ENCODE data around the gene HELZ. TPM values are rescaled to one million over a fixed set of nuclear protein-coding genes. Genes with fewer than 3 reads are reported as not detected.

HELZ gene
- total RNA-seq, 1 donor from 2014 or later, result 71.0 TPM

- no peaks in the 10 kb centered on the region for H3K27me3 Mint-ChIP-seq
- H3K9me3 Mint-ChIP-seq (ENCODE audit: low read depth), result no peaks in the 10 kb centered on the region
- peaks cover 33% of the 10 kb centered on the region for H3K4me1 Mint-ChIP-seq (ENCODE audit: low read depth)
- TF ChIP-seq CTCF (IDR thresholded peaks at IDR 0.05; ENCODE audit: unreplicated experiment), result no peak
- no peak for DNase-seq (ENCODE audit: low spot score, unreplicated experiment)
- H3K36me3 Mint-ChIP-seq (ENCODE audit: insufficient read depth), result peaks cover 4% of the 10 kb centered on the region
- no peak overlapping the region for H3K27ac Mint-ChIP-seq
- no peak overlapping the region for H3K4me3 Mint-ChIP-seq (ENCODE audit: low read depth)
Measured at GRCh38 chr17:67069603-67070136, 175.3 kb downstream of the HELZ start.

- H3K4me3 Mint-ChIP-seq (ENCODE audit: low read depth), result no peak overlapping the region
- no peaks in the 10 kb centered on the region for H3K27me3 Mint-ChIP-seq
- peaks cover 4% of the 10 kb centered on the region for H3K36me3 Mint-ChIP-seq (ENCODE audit: insufficient read depth)
- no peak for TF ChIP-seq CTCF (IDR thresholded peaks at IDR 0.05; ENCODE audit: unreplicated experiment)
- peaks cover 31% of the 10 kb centered on the region for H3K4me1 Mint-ChIP-seq (ENCODE audit: low read depth)
- H3K9me3 Mint-ChIP-seq (ENCODE audit: low read depth), result no peaks in the 10 kb centered on the region
- no peak for DNase-seq (ENCODE audit: low spot score, unreplicated experiment)
- H3K27ac Mint-ChIP-seq, result no peak overlapping the region
Measured at GRCh38 chr17:67068999-67069398, 176.0 kb downstream of the HELZ start.

- Mint-ChIP-seq H3K27me3 (no peaks in the 10 kb centered on the region), H3K9me3 (ENCODE audit: low read depth) (no peaks in the 10 kb centered on the region), H3K4me3 (ENCODE audit: low read depth) (no peak overlapping the region), H3K27ac (no peak overlapping the region), H3K36me3 (ENCODE audit: insufficient read depth) (peaks cover under 1% of the 10 kb centered on the region), H3K4me1 (ENCODE audit: low read depth) (peaks cover 26% of the 10 kb centered on the region)
- no peak for TF ChIP-seq CTCF (IDR thresholded peaks at IDR 0.05; ENCODE audit: unreplicated experiment)
- DNase-seq (ENCODE audit: low spot score, unreplicated experiment), result no peak
Measured at GRCh38 chr17:67067571-67068482, 177.2 kb downstream of the HELZ start.

GRCh38 chr17:67066717-67067116, 178.3 kb downstream of the HELZ start:
- no peaks in the 10 kb centered on the region for H3K36me3 Mint-ChIP-seq (ENCODE audit: insufficient read depth)
- peaks cover 26% of the 10 kb centered on the region for H3K4me1 Mint-ChIP-seq (ENCODE audit: low read depth)
- no peak for TF ChIP-seq CTCF (IDR thresholded peaks at IDR 0.05; ENCODE audit: unreplicated experiment)
- no peak overlapping the region for H3K27ac Mint-ChIP-seq
- DNase-seq (ENCODE audit: low spot score, unreplicated experiment), result no peak
- no peak overlapping the region for H3K4me3 Mint-ChIP-seq (ENCODE audit: low read depth)
- H3K27me3 Mint-ChIP-seq, result no peaks in the 10 kb centered on the region
- H3K9me3 Mint-ChIP-seq (ENCODE audit: low read depth), result no peaks in the 10 kb centered on the region

GRCh38 chr17:67063141-67063540, 181.9 kb downstream of the HELZ start:
- peaks cover 5% of the 10 kb centered on the region for H3K9me3 Mint-ChIP-seq (ENCODE audit: low read depth)
- peaks cover 8% of the 10 kb centered on the region for H3K4me1 Mint-ChIP-seq (ENCODE audit: low read depth)
- TF ChIP-seq CTCF (IDR thresholded peaks at IDR 0.05; ENCODE audit: unreplicated experiment), result no peak
- H3K4me3 Mint-ChIP-seq (ENCODE audit: low read depth), result no peak overlapping the region
- H3K36me3 Mint-ChIP-seq (ENCODE audit: insufficient read depth), result peaks cover 4% of the 10 kb centered on the region
- no peak for DNase-seq (ENCODE audit: low spot score, unreplicated experiment)
- no peaks in the 10 kb centered on the region for H3K27me3 Mint-ChIP-seq
- no peak overlapping the region for H3K27ac Mint-ChIP-seq
